Right renal cortex interstitium (tissue), 3 donors: Measurements from ENCODE around the gene UNG. TPM values are rescaled to one million over a fixed set of nuclear protein-coding genes. Genes with fewer than 3 reads are reported as not detected.

Experiments
- DNase-seq, 3 donors: peaks; one replicate each; pipeline ENCODE4 v3.0.0-alpha.2; 2013; ENCODE audit warnings: low read depth in 3 of 3, low spot score in 2 of 3
- polyA plus RNA-seq, 3 donors: library from polyadenylated mRNA; unstranded; fragments of 120-200 nt; gene quantifications; one replicate each; pipeline ENCODE4 v1.2.1, GENCODE V29; 2013; ENCODE audit not compliant: insufficient read length in 3 of 3

The UNG gene
- polyA plus RNA-seq, 3 donors = 65.1 to 67.3 (median 66.1) TPM

- DNase-seq = no peak
Measured at GRCh38 chr12:109087250-109087649, 10.1 kb upstream of the UNG start.

GRCh38 chr12:109088818-109089217 lies 8.6 kb upstream of the UNG start:
- DNase-seq = no peak

GRCh38 chr12:109089683-109090082 lies 7.7 kb upstream of the UNG start:
- no peak for DNase-seq

- no peak for DNase-seq
Measured at GRCh38 chr12:109092497-109093021, 4.8 kb upstream of the UNG start.

GRCh38 chr12:109093022-109093918 lies 4.1 kb upstream of the UNG start, which contains the start of gene ALKBH2:
Gene ALKBH2 (minus strand): TSS chr12:109093472. CDS start chr12:109092786, 686 bp downstream.
- DNase-seq = peak in 2 of 3 donors; percentile 79 to 88

GRCh38 chr12:109097140-109097434 lies 310 bp upstream of the UNG start:
- no peak for DNase-seq

- peak in 1 of 3 donors; percentile 73 for DNase-seq
Measured at GRCh38 chr12:109098183-109098604, 797 bp downstream of the UNG start.

GRCh38 chr12:109098651-109099050 lies 1.3 kb downstream of the UNG start:
- no peak for DNase-seq

GRCh38 chr12:109099431-109100020 lies 2.1 kb downstream of the UNG start:
- no peak for DNase-seq

- DNase-seq = no peak
Measured at GRCh38 chr12:109100741-109101140, 3.3 kb downstream of the UNG start.

GRCh38 chr12:109102491-109102890 lies 5.1 kb downstream of the UNG start:
- no peak for DNase-seq

- no peak for DNase-seq
Measured at GRCh38 chr12:109105176-109105575, 7.8 kb downstream of the UNG start.

- no peak for DNase-seq
Measured at GRCh38 chr12:109109746-109110350, 12.5 kb downstream of the UNG start.

GRCh38 chr12:109110988-109111495 lies 13.6 kb downstream of the UNG start:
- DNase-seq = no peak

GRCh38 chr12:109112720-109113465 lies 15.5 kb downstream of the UNG start:
- no peak for DNase-seq

GRCh38 chr12:109113661-109114321 lies 16.4 kb downstream of the UNG start:
- DNase-seq = no peak

- DNase-seq = no peak
Measured at GRCh38 chr12:109114644-109115043, 17.2 kb downstream of the UNG start.

- DNase-seq = no peak
Measured at GRCh38 chr12:109115404-109115757, 18.0 kb downstream of the UNG start.

GRCh38 chr12:109115758-109116610 lies 18.6 kb downstream of the UNG start, which contains the start of gene ACACB:
Gene ACACB (plus strand): TSS chr12:109116587. CDS start chr12:109139406, 22,819 bp downstream.
- no peak for DNase-seq
